ENCODE results near the gene NAT16. TPM values are rescaled to one million over a fixed set of nuclear protein-coding genes. Genes with fewer than 3 reads are reported as not detected.

The NAT16 gene
- total and polyA plus RNA-seq, 2 experiments from 2014 or later, result 0.21 to 0.31 TPM

DNA sequence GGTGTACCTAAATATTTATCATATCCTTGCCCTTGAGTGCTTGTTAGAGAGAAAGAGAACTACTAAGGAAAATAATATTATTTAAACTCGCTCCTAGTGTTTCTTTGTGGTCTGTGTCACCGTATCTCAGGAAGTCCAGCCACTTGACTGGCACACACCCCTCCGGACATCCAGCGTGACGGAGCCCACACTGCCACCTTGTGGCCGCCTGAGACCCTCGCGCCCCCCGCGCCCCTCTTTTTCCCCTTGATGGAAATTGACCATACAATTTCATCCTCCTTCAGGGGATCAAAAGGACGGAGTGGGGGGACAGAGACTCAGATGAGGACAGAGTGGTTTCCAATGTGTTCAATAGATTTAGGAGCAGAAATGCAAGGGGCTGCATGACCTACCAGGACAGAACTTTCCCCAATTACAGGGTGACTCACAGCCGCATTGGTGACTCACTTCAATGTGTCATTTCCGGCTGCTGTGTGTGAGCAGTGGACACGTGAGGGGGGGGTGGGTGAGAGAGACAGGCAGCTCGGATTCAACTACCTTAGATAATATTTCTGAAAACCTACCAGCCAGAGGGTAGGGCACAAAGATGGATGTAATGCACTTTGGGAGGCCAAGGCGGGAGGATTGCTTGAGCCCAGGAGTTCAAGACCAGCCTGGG, 41.8 kb downstream of the NAT16 start:
- Histone ChIP-seq H3K79me2 (replicated peaks; ENCODE audit: insufficient read depth) (no peaks in the 10 kb centered on the region), H4K20me1 (replicated peaks; ENCODE audit: insufficient read depth) (no peaks in the 10 kb centered on the region), H3K9me2 (ENCODE audit: insufficient read depth) (no peaks in the 10 kb centered on the region), H3K4me3 (no peak overlapping the region), H3K36me3 (ENCODE audit: insufficient read depth) (no peaks in the 10 kb centered on the region), H2AFZ (0 out of 2 replicates have a peak overlapping the region, but pooled peaks have one; percentile 64), H3K27ac (ENCODE audit: low read depth) (no peak overlapping the region), H3F3A (replicated peaks; ENCODE audit: low read depth) (no peaks in the 10 kb centered on the region; the same call in 1 of the 2 replicates), H3K27me3 (ENCODE audit: insufficient read depth) (no peaks in the 10 kb centered on the region), H3K4me1 (ENCODE audit: insufficient read depth) (peaks cover 26% of the 10 kb centered on the region), H3K4me2 (0 out of 2 replicates have a peak overlapping the region, but pooled peaks have one; percentile 70)
- Mint-ChIP-seq H3K9me3 (no peaks in the 10 kb centered on the region; the same call in 2 of the 3 replicates), H3K36me3 (ENCODE audit: low read depth) (no peaks in the 10 kb centered on the region), H3K4me3 (no peak overlapping the region; the same call in 2 of the 3 replicates), H3K27ac (peak overlapping the region; percentile 92), H3K4me1 (peaks cover 32% of the 10 kb centered on the region), H3K27me3 (ENCODE audit: insufficient read depth, low read depth, poor library complexity) (peaks cover 18% of the 10 kb centered on the region)
- DNase-seq (ENCODE audit: low spot score) (peak; percentile 78), ATAC-seq (peak; percentile 84)
- no peak for TF ChIP-seq ZNF462 (CRISPR knock-in tag; IDR thresholded peaks at IDR 0.05)
- no peak for TF ChIP-seq REST (IDR thresholded peaks at IDR 0.05; ENCODE audit: unreplicated experiment)
- TF ChIP-seq ZNF114 (CRISPR knock-in tag; IDR thresholded peaks at IDR 0.05), result no peak
- no peak for TF ChIP-seq EZH2 (IDR thresholded peaks at IDR 0.05; ENCODE audit: low read depth, unreplicated experiment)
- TF ChIP-seq ZNF331 (CRISPR knock-in tag; IDR thresholded peaks at IDR 0.05; ENCODE audit: low read depth), result no peak
- no peak for TF ChIP-seq EZH2phosphoT487 (IDR thresholded peaks at IDR 0.05; ENCODE audit: unreplicated experiment)
- no peak for TF ChIP-seq JUNB (IDR thresholded peaks at IDR 0.05; ENCODE audit: unreplicated experiment)
- TF ChIP-seq CREB1 (CRISPR knock-in tag; IDR thresholded peaks at IDR 0.05; ENCODE audit: low read depth), result peak; percentile 61; the same call in 1 of the 2 replicates
- TF ChIP-seq NANOG (IDR thresholded peaks at IDR 0.05; ENCODE audit: borderline replicate concordance), result no peak
- TF ChIP-seq, protein P1, sequence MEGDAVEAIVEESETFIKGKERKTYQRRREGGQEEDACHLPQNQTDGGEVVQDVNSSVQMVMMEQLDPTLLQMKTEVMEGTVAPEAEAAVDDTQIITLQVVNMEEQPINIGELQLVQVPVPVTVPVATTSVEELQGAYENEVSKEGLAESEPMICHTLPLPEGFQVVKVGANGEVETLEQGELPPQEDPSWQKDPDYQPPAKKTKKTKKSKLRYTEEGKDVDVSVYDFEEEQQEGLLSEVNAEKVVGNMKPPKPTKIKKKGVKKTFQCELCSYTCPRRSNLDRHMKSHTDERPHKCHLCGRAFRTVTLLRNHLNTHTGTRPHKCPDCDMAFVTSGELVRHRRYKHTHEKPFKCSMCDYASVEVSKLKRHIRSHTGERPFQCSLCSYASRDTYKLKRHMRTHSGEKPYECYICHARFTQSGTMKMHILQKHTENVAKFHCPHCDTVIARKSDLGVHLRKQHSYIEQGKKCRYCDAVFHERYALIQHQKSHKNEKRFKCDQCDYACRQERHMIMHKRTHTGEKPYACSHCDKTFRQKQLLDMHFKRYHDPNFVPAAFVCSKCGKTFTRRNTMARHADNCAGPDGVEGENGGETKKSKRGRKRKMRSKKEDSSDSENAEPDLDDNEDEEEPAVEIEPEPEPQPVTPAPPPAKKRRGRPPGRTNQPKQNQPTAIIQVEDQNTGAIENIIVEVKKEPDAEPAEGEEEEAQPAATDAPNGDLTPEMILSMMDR (conservative IDR thresholded peaks at IDR 0.05; ENCODE audit: low read depth in 2 of 2), result peak; percentile 76 to 79
